Measurements from ENCODE around the gene ZEB2.

ZEB2 gene

DNA sequence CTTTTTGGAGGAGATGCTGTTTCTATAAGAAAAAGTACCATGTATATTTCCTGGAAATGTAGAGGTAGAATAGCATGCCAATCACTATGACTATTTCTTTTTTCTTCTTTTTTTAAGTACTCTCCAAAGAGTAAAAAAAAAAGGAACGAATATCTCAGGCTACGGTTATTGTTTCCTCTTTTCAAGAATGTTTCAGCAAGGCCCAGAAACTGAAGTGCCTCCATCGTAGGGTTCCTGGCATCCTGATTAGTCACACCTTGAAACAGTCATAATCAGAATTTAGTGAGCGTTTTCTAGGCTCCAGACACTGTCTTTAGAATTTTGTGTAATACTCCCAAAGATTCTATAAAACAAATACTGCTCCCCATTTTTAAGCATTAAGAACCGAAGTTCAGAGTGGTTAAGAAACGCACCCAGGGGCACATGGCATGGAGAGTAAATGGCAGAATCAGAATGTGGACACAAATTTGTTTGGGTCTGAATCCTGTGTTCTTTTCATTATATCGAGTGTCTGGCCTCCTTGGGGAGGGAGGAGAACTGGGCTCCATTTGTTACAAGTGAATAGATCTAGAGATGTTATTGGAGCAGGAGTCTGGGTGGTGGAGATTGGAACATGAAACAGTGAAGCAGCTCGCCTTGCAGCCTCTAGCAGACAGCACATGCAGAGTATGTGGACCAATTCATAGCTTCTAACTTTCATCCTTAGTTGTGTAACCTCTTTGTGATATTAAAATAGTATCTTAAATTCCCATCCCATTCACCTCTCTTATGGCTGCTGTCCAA is 26.7 kb downstream of the ZEB2 start:
- no peak for DNase-seq

DNA sequence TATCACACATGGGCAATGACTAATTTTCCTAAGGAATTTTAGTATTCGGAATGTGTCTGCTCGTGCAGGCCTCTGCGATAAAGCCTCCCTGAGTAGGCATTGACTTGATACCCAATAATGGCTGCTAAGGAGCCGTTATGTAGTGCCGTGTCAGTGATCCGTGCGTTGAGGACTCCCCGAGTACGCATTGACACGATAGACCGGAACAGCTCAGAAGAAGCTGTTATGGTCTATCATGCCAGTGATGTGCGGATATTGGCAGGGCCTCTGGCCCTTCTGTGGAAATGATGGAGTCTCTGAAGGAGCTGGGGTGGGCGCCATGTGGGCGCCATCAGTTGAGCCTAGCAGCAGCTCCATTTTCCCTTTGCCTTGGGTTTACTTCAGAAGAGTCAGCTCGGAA is 29.1 kb downstream of the ZEB2 start:
- no peak for DNase-seq

DNA sequence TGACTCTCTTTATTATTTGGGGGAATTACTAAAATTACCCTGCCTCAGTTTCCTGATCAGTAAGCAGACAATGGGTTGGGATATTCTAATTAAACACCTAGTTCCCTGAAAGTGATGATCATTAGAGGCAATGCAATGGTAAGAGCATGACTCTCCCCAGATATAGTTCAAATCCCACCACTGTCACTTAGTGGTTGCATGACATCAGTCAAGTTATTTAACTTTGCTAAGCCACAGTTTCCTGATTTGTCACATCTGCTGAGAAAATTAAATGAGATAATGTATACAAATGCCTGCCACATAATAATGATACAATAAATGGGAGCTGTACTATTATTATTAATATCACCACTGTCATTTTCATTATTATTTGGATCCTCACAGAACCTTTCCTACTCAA is 29.9 kb downstream of the ZEB2 start:
- DNase-seq: no peak

DNA sequence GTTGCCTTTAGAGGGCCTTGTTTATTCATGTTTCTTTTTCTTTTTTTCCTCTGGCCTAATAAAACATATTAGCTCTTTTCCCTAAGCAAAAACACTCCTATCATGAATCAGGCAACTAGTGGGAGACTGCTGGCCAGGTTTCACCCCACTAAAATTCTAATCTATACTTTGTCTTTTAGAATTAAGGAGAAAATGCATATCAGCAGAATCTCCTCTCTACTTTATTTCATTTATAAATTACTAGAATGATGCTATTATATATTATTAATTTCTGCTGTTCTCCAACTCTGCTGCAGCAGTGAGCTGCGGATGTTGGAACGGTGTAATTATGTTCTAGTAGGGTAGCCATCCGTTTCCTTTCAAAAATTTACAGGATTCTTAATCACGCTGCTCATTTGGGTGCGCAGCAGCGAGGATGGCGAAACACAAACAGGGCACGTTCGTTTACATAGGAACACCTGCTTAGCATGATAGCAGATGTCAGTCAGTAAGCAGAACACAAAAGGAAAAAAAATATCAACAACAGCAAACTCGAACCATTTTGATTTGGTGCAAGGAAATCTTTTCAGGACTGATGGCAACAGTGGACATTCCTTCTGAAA is 30.5 kb downstream of the ZEB2 start:
- no peak for DNase-seq

DNA sequence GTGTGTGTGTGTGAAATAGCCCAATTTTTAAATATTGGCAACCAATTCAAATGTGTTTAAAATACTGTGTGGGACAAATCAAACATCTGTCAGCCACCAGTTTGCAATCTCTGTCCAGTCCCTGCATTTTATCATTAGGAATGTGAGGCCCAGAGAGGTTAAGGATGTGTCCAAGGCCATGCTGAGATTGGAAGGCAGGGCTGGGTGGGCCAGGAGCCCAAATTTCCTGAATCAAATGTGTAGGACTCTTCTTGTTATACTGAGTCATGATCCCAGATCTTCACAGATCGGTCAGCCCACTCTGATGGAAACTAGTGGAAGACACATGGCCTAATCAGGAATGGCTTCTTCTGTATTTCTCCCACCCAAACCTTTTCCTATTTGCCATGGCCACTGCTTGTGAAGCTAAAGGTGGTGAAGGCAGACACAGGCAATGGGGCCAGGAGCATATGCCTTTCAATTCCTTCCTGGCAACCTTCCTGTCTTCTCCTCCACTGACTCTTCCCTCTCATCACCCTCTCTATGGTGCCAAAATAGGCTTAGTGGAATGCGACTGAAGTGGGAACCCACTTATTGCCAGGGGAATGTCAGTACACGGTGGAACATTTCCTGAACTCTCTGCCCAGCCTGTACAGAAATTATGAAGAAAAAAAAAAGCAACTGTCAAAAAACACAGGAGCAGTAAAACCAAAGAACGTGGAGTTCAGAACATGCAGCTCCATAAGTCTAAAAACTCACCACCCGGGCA is 35.5 kb downstream of the ZEB2 start:
- DNase-seq: no peak

DNA sequence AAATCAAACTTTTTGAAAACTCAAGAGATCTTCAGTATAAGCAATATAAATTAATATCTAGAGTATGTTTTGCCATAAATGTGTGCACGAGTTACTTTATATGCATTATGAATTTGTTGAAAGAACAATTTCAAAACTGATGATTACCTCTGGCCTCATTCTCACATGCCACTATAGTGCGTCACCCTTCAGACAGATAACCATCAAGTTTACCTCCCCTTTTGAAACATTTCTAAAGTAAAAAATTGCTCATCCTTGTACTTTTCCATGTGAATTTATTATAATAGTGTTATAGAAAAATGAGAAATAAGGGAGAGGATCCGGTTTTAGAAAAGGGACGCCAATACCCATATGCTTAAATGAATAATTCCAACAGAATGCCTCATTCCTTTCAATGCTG is 38.3 kb downstream of the ZEB2 start:
- no peak for DNase-seq

DNA sequence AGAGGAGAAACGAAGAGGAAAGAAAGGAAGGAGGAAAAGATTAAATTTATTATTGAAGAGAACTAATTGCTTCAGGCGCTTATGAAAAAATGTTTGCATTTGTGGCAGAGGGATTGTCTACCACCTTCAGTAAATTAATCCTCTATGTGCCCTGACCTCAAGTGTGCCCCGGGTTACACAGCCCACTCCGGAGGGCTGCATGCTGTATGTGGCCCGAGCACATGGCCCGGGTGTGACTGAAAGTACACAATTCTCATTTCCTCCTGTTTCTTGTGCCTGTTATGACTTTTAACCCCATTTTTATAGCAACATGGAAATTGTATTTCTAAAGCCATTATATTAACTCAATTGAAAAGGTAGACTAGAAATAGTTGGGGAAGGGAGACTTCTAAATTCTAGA is 38.8 kb downstream of the ZEB2 start:
- no peak for DNase-seq

DNA sequence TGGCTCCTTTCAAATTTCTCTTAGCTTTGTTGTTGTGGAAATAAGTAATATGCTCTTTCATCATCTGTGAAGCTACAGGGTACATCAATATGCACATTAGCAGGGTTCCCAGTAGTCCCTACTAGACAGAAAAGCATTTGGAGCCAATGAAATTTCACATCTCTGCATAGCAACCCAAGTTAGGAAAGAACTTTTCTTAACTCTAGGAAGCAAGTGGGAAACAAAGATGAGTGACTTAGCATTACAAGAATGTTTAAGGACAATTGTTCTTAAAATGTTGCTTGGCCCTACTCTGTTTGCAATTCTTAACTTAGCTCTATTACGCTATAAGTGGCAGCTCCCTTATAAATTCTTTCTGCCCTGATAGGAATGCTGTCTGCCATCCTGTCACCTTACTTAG is 39.6 kb downstream of the ZEB2 start:
- no peak for DNase-seq

DNA sequence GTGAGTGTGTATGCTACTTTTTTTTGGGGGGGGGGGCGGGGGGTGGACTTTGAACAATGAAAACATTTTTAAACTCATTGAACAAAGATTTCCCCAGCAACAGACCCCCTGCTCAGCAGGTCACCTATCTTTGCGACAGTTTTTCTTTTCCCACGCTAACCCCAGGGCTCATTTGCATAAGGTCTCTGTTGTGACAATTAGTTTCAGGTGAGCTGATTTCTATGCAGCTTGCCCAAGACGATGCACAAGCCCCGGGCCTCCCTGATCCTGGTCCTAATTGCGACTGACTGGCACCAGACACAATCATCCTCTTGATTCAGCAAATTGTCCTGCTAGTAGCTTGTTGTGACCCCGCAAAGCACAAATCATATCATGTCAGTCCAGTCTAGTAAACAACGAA is 40.3 kb downstream of the ZEB2 start:
- no peak for DNase-seq

DNA sequence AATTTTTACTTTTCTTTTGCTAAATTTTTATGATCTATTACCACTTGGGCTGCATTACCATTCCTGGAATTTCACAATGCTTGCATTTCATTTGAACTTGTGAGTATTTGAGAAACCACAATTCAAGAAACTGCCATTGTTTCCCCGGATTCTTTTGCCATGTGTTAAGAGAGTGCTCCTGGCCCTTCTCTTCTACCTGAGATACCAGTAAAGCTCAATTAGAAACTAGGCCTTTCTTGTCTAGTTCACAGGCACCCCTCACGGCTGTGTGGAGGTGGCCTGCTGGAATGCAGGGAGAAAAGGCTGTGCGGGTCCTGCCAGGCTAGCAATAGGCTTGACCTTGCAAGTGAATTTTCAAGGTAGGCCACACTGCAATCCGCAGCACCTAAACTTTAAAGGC is 40.8 kb downstream of the ZEB2 start:
- DNase-seq: no peak

DNA sequence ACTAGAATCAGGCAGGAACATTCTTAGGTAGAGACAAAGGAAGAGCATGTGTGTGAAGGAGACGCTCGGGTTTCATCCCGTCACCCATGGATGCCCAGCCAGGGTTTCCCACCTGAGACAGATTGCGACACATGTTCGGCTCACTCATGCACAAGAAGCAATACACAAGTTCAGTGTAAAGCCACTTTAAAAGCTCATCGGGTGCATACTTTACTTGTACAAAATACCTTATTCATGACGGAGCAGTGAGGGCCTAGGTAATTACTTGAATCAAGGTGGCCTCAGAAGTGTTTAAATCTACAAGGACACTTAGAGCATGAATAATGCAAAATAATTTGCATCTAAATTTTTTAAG is 42.0 kb downstream of the ZEB2 start:
- no peak for DNase-seq

DNA sequence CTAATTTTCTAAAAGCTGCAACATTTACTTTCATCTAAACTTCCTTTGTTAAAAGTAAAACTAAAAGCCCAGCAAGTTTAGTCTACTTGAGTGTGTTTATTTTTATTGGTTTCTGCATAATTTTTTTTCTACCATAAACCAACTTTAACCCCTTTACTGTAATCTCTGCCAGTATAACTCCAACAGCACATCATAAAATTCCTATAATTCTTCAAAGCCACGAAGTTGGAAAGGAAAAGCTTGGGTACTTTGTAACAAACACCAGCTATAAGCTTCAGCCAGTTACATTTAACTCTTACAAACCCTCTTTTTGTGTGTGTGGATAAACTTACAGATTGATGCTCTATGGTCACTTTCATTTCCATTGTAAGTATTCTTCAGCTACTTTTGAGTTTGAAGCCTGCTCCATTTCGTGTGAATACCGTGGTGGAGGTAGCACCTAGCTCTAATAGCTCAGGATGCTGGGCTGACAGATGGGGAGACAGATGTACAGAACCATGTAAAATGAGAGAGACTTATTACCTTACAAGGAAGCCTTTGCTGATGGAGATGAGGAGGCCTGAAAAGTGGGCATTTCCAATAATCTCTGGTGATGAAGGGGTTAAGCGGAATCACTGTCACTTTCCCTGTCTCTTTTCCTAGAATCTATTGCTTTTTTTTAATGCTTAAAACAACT is 42.5 kb downstream of the ZEB2 start:
- DNase-seq: no peak

DNA sequence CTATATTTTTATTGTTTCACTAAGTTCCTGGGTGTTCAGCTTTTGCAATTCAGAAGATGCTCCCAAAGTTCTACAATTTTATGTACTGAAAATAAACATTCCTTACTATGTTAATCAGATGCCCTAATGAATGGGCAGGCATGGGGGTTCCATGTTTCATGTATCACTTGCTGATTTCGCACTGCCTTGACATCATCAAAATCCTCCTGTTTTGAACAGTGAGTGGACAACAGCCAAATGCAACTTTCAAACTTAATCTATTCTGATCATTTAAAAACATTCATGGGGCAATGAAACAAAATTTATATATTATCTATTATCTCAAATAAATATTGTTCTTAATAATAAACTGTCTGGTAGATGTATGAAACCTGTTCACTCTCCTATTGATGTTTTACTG is 43.2 kb downstream of the ZEB2 start:
- DNase-seq: no peak

DNA sequence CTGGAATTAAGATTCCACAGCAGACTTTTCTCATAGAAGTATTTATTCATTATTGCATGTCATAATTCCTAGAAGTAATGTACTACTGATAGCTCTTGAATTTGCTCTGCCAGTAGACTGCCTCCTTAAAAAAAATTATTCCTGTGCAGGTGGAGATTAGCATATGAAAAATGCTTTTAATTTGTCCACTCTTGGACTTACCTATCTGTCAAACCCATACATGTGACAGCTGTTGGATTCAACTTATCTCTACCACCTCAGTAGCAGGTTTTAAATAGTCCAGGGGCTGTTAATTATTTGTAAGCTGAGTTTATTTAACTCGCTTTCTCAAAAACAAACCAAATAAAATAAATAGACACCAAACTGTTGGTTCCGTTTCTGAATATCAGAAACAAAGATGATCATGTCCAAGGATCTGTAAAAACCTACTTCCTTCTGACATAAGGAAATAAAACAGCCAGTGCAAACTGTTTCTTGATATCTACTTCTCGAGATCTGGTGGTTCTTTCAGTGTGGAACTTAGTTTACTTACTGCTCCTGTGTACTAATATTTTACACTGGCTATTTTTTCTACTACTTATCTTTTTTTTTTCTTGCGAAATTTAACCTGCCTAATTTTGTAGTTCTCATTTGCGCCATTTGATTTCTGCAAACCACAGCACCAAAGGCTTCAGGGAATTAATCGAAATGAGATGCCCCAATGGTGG is 44.2 kb downstream of the ZEB2 start:
- no peak for DNase-seq

DNA sequence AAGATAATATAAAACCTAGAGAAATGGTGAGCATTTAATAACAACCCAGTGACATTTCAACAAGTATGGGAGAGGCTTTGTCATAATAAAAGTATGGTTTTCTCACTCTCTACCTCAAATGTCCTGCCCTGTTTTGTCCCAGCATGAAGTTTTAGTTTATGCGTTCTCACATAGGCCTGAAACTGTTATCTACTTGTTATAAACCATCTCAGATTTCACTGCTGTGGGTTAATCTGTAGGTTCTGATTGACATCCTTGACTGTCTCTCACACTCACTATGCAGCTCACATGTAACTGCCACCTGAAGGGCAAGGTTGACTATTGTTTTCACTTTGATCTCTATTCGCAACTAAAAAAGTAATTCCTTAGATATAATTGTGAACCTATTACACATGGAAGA is 44.9 kb downstream of the ZEB2 start:
- no peak for DNase-seq

DNA sequence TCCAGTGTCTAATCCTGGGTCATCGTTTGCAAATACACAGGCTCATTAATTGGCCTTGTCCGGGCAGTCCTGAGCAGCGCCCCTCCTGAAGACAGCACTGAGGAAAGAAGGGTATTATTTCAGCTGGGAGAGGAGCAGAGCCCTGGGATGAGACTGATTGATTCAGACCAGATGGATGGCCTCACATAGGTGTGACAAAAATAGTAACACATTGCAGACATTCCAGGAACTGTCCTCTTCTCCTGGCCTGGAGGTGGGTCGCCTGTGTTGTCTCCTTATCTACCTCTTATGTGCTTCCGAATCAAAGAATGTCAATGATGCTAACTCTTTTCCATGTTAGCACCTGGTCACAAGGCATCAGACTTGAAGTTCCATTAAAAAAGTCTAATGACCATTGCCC is 45.9 kb downstream of the ZEB2 start:
- no peak for DNase-seq

DNA sequence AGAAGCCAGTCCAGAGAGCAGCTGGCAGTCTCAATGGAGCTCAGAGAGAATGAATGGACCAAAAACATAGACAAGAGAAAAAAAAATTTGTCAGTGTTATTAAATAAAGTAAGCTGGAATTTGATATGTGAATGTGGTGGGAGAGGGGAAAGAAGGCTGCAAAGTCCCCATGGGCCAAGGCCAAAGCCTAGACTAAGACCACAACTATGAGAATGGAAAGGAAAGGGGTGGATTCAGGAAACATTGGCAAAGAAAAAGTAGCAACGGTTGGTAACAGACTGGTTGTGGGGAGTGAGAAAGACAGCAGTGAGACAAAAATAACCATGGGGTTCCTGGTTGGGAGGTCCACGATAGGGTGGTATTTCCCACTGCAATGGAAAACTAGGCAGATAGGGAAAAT is 47.0 kb downstream of the ZEB2 start:
- DNase-seq: no peak

DNA sequence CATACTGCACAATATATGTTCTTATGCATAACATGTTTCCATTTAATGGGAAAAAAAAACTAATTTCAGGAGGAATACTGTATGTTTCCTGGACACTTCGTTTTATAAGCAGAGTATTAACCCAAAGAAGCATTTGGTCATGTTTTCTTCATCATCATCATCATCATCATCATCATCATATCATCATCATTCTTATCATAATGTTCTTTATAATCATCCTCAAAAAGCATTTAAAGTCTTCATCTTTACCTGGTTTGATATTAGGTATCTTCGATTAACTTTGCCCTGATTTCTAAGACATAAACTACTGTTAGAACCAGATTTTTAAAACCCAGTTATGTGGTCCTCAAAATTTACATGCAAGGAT is 47.9 kb downstream of the ZEB2 start:
- no peak for DNase-seq

DNA sequence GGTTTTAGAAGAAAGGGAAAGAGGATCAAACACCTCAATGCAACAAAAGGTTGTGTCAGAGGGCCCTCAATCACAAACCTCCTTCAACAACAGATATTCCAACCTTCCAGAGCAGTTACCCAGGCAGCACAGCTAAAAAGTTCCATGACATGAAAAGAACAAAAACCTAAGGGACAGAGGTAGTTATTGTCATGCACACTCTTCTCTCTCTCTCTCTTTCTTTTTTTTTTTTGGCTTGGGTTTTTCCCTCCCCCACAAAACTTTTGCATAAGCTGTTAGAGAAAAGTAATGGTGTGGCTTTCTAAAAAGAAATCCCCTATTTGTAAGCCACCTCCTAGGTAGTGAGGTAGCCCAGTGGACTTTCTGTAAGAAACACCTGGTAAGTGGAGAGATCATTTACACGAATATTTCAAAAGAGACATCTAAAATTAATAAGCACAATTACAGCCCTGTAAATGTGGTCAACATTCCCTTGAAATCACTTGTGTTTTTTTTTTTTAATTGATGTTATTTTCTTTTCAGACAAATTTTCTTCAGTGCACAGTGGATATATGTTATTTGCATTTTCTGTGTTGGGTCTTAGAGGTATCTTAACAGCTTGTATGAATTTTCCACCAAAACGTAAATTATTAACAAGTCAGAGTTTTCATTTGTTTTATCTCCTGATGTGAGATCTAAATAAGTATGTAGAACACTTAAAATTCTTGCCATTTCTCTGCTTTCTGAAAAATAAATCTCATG is 48.4 kb downstream of the ZEB2 start:
- no peak for DNase-seq

DNA sequence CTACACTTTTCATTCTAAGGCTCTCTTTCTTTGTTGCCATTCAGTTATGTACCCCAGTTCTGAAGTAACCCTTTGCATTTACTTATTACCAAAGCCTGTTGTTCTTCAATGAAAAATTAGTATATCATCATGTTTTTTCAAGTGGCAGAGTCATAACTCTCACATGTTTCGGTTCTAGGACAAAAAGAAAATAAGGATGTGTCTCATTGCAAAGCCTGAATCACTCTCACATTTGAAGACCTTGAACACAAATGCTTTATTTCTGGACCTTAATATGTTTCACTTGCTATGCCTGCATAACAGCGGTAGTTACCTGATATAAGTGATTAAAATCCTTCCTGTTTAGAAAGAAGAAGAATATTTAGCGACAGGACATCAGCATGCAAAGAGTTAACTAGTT is 49.1 kb downstream of the ZEB2 start:
- DNase-seq: no peak

DNA sequence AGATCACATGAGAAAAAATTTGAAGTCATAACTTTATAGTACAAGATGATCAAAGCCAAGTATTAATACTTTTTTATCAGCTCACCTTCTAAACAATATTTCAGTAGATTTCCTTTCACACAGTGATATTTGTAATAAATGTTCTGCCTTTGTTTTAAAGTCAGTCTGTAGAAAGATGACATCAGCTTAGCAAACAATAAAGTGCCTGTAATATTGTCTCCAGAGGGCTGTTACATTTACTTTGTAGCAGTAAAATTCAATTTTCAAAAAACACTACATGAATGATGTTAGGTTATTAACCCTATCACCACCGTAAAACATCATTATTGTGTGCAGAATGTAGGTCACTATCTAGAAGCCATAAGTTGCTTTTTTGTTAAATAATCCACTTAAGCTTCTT is 49.6 kb downstream of the ZEB2 start:
- DNase-seq: no peak

DNA sequence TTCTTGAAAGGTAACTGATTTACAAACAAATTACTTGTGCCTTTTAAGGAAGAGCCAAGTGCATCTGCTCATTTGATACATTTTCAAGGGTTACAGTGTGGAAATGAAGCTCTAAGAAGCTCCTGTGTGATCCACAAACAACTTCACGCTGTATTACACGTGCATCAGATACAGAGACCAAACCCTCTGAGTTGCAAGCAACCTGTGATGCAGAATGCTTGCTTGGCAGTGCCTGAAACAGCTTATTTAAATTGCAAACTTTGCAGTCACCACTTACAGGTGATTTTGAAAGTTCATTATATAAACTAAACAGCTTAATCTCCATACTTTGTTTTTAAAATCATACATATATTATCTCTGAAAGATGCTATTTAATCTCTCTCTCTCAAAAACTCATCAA is 50.1 kb downstream of the ZEB2 start:
- no peak for DNase-seq
